ENCODE measurements around the gene PLIN5.

DNA sequence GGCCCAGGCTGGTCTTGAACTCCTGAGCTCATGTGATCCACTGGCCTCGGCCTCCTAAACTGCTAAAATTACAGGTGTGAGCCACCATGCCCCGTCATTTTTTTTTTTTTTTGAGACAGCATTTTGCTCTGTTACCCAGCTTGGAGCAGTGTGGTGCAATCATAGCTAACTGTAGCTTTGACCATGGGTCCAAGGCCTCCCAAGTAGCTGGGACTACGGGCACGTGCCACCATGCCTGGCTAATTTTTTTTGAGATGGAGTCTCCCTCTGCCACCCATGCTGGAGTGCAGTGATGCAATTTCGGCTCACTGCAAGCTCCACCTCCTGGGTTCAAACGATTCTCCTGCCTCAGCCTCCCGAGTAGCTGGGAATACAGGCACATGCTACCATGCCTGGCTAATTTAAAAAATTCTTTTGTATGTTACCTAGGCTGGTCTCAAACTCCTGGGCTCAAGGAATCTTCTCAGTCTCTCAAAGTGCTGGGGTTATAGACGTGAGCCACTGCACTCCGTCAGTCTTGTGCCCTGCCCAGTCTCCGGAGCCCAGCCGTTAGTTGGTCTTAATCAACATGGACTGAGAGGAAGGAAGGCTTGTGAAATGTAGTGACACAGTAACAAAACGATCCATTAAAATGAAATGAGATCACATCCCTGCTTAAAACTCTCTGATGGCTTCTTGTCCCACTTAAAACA lies 6.2 kb upstream of the PLIN5 start:
- no peak for TF ChIP-seq CTCF (IDR thresholded peaks at IDR 0.05)
- TF ChIP-seq POLR2A (IDR thresholded peaks at IDR 0.05) = no peak
